ENCODE measurements around the gene ATP6V0A4.
"Not testable (repeated sequence)": the region's sequence is repeated elsewhere in the genome, so short reads cannot be mapped to it uniquely, and the experiment has no call there.

ATP6V0A4 gene

GRCh38 chr7:138695776-138696175, 102.2 kb downstream of the ATP6V0A4 start:
- not testable (repeated sequence) for H3K4me3 ChIP-seq (ENCODE audit: insufficient read depth in 1 of 2, low read depth in 1 of 2, low read length in 2 of 2); H2BK12ac ChIP-seq (ENCODE audit: low read length in 2 of 2); H3K4me1 ChIP-seq (ENCODE audit: control insufficient read depth, insufficient read depth, low read depth, low read length); H3K4ac ChIP-seq (ENCODE audit: low read depth in 1 of 2, low read length in 2 of 2); H2AK5ac ChIP-seq (ENCODE audit: low read length, severe bottlenecking); H3K23ac ChIP-seq (ENCODE audit: low read length in 2 of 2); H2BK15ac ChIP-seq (ENCODE audit: low read depth, poor library complexity, severe bottlenecking); H3K18ac ChIP-seq (ENCODE audit: low read depth in 1 of 2, low read length in 2 of 2); H3K9me3 ChIP-seq (ENCODE audit: control insufficient read depth, low read length); H3K27ac ChIP-seq (ENCODE audit: low read length, poor library complexity, severe bottlenecking); H3K79me1 ChIP-seq (replicated peaks; ENCODE audit: low read length, poor library complexity, severe bottlenecking); H3K9ac ChIP-seq (ENCODE audit: low read length); H3K4me2 ChIP-seq (ENCODE audit: low read length, poor library complexity, severe bottlenecking); H2BK120ac ChIP-seq (ENCODE audit: low read depth, low read length); DNase-seq; H2AFZ ChIP-seq (ENCODE audit: low read depth, low read length); H4K91ac ChIP-seq (ENCODE audit: low read length); H3K36me3 ChIP-seq (ENCODE audit: control insufficient read depth in 1 of 2, insufficient read depth in 2 of 2, low read depth in 1 of 2, low read length in 2 of 2); H3K14ac ChIP-seq (ENCODE audit: low read length in 2 of 2); H3K27me3 ChIP-seq (ENCODE audit: control insufficient read depth in 1 of 2, insufficient read depth in 1 of 2, low read length in 2 of 2); H4K8ac ChIP-seq (ENCODE audit: low read length); H2BK5ac ChIP-seq (ENCODE audit: low read depth, low read length, poor library complexity, severe bottlenecking)
- 90% methylated on average over 9 of the region's 9 CpGs for WGBS

- H2BK12ac ChIP-seq (ENCODE audit: low read length in 2 of 2), result no peak overlapping the region
- H3K4ac ChIP-seq (ENCODE audit: low read depth in 1 of 2, low read length in 2 of 2), result no peak overlapping the region
- no peak overlapping the region for H3K18ac ChIP-seq (ENCODE audit: low read depth in 1 of 2, low read length in 2 of 2)
- H3K4me2 ChIP-seq (ENCODE audit: low read length, poor library complexity, severe bottlenecking), result no peak overlapping the region
- no peak overlapping the region for H2AK5ac ChIP-seq (ENCODE audit: low read length, severe bottlenecking)
- H3K27ac ChIP-seq (ENCODE audit: low read length, poor library complexity, severe bottlenecking), result no peak overlapping the region
- H4K8ac ChIP-seq (ENCODE audit: low read length), result no peak overlapping the region
- H3K4me1 ChIP-seq (ENCODE audit: control insufficient read depth, insufficient read depth, low read depth, low read length), result no peaks in the 10 kb centered on the region
- H2BK120ac ChIP-seq (ENCODE audit: low read depth, low read length), result no peak overlapping the region
- H3K79me1 ChIP-seq (replicated peaks; ENCODE audit: low read length, poor library complexity, severe bottlenecking), result no peaks in the 10 kb centered on the region
- H3K27me3 ChIP-seq (ENCODE audit: control insufficient read depth in 1 of 2, insufficient read depth in 1 of 2, low read length in 2 of 2), result peaks cover 0 to 9% of the 10 kb centered on the region in 2 experiments
- 86% methylated on average over 4 of the region's 4 CpGs for WGBS
- H3K23ac ChIP-seq (ENCODE audit: low read length in 2 of 2), result no peak overlapping the region
- H4K91ac ChIP-seq (ENCODE audit: low read length), result no peak overlapping the region
- H2BK15ac ChIP-seq (ENCODE audit: low read depth, poor library complexity, severe bottlenecking), result no peak overlapping the region
- peaks cover 4% of the 10 kb centered on the region for H3K9me3 ChIP-seq (ENCODE audit: control insufficient read depth, low read length)
- H3K14ac ChIP-seq (ENCODE audit: low read length in 2 of 2), result no peak overlapping the region
- H3K4me3 ChIP-seq (ENCODE audit: insufficient read depth in 1 of 2, low read depth in 1 of 2, low read length in 2 of 2), result no peak overlapping the region
- no peak for DNase-seq
- H3K36me3 ChIP-seq (ENCODE audit: control insufficient read depth in 1 of 2, insufficient read depth in 2 of 2, low read depth in 1 of 2, low read length in 2 of 2), result no peaks in the 10 kb centered on the region
- no peak overlapping the region for H2AFZ ChIP-seq (ENCODE audit: low read depth, low read length)
- H3K9ac ChIP-seq (ENCODE audit: low read length), result no peak overlapping the region
- H2BK5ac ChIP-seq (ENCODE audit: low read depth, low read length, poor library complexity, severe bottlenecking), result no peak overlapping the region
These were observed 102.9 kb downstream of the ATP6V0A4 start for GRCh38 chr7:138695106-138695505.

DNA sequence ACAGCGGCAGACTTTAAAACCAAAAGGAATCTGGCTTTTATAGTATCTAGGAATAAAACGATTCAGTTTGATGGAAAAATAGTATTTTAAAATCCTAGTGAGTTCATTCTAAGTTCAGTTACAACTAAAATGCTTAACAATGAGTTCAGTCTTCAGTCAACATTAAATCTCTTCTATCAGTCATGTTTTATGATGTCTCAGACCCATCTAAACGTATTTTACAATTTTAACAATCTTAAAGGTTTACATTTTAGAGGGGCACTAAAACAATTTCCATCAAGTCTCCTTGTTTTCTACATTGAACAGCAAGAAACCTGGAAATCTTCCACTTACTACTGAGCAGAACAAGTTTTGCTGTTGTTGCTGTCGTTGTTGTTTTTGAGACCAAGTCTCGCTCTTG, 106.8 kb downstream of the ATP6V0A4 start:
- H2BK12ac ChIP-seq (ENCODE audit: low read length in 2 of 2), result no peak overlapping the region
- H3K27ac ChIP-seq (ENCODE audit: low read length, poor library complexity, severe bottlenecking), result no peak overlapping the region
- no peak overlapping the region for H2BK15ac ChIP-seq (ENCODE audit: low read depth, poor library complexity, severe bottlenecking)
- no peak overlapping the region for H3K14ac ChIP-seq (ENCODE audit: low read length in 2 of 2)
- no peak overlapping the region for H3K4me3 ChIP-seq (ENCODE audit: insufficient read depth in 1 of 2, low read depth in 1 of 2, low read length in 2 of 2)
- no peak overlapping the region for H3K4me2 ChIP-seq (ENCODE audit: low read length, poor library complexity, severe bottlenecking)
- no peaks in the 10 kb centered on the region for H3K9me3 ChIP-seq (ENCODE audit: control insufficient read depth, low read length)
- H4K8ac ChIP-seq (ENCODE audit: low read length), result no peak overlapping the region
- H3K27me3 ChIP-seq (ENCODE audit: control insufficient read depth in 1 of 2, insufficient read depth in 1 of 2, low read length in 2 of 2), result no peaks in the 10 kb centered on the region
- H3K79me1 ChIP-seq (replicated peaks; ENCODE audit: low read length, poor library complexity, severe bottlenecking), result no peaks in the 10 kb centered on the region
- H2AFZ ChIP-seq (ENCODE audit: low read depth, low read length), result no peak overlapping the region
- no peak overlapping the region for H2BK120ac ChIP-seq (ENCODE audit: low read depth, low read length)
- H4K91ac ChIP-seq (ENCODE audit: low read length), result no peak overlapping the region
- no peaks in the 10 kb centered on the region for H3K4me1 ChIP-seq (ENCODE audit: control insufficient read depth, insufficient read depth, low read depth, low read length)
- 66% methylated on average over 3 of the region's 5 CpGs for WGBS
- H3K36me3 ChIP-seq (ENCODE audit: control insufficient read depth in 1 of 2, insufficient read depth in 2 of 2, low read depth in 1 of 2, low read length in 2 of 2), result no peaks in the 10 kb centered on the region
- H3K18ac ChIP-seq (ENCODE audit: low read depth in 1 of 2, low read length in 2 of 2), result no peak overlapping the region
- H3K9ac ChIP-seq (ENCODE audit: low read length), result no peak overlapping the region
- H3K23ac ChIP-seq (ENCODE audit: low read length in 2 of 2), result no peak overlapping the region
- H2AK5ac ChIP-seq (ENCODE audit: low read length, severe bottlenecking), result no peak overlapping the region
- no peak overlapping the region for H3K4ac ChIP-seq (ENCODE audit: low read depth in 1 of 2, low read length in 2 of 2)
- no peak for DNase-seq
- H2BK5ac ChIP-seq (ENCODE audit: low read depth, low read length, poor library complexity, severe bottlenecking), result no peak overlapping the region

DNA sequence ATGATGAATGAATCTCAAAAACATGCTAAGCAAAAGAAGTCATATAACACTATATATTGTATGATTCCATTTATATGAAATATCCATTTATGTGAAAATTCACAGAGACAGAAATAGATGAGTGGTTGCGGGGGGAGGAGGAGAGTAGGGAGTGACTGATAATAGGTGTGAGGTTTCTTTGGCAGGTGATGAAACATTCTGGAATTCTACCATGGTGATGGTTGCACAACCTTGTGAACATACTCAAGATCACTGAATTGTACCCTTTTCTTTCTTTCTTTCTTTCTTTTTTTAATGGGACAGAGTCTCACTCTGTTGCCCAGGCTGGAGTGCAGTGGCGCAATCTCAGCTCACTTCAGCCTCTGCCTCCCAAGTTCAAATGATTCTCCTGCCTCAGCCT, 107.5 kb downstream of the ATP6V0A4 start:
- H3K79me1 ChIP-seq (replicated peaks; ENCODE audit: low read length, poor library complexity, severe bottlenecking), result no peaks in the 10 kb centered on the region
- no peaks in the 10 kb centered on the region for H3K36me3 ChIP-seq (ENCODE audit: control insufficient read depth in 1 of 2, insufficient read depth in 2 of 2, low read depth in 1 of 2, low read length in 2 of 2)
- WGBS, result 92% methylated on average over 2 of the region's 2 CpGs
- no peak overlapping the region for H3K4ac ChIP-seq (ENCODE audit: low read depth in 1 of 2, low read length in 2 of 2)
- no peak overlapping the region for H3K18ac ChIP-seq (ENCODE audit: low read depth in 1 of 2, low read length in 2 of 2)
- no peaks in the 10 kb centered on the region for H3K27me3 ChIP-seq (ENCODE audit: control insufficient read depth in 1 of 2, insufficient read depth in 1 of 2, low read length in 2 of 2)
- H2BK12ac ChIP-seq (ENCODE audit: low read length in 2 of 2), result no peak overlapping the region
- no peak overlapping the region for H3K9ac ChIP-seq (ENCODE audit: low read length)
- no peak overlapping the region for H3K4me2 ChIP-seq (ENCODE audit: low read length, poor library complexity, severe bottlenecking)
- no peak overlapping the region for H2AFZ ChIP-seq (ENCODE audit: low read depth, low read length)
- H3K9me3 ChIP-seq (ENCODE audit: control insufficient read depth, low read length), result no peaks in the 10 kb centered on the region
- H2AK5ac ChIP-seq (ENCODE audit: low read length, severe bottlenecking), result no peak overlapping the region
- no peak overlapping the region for H3K14ac ChIP-seq (ENCODE audit: low read length in 2 of 2)
- DNase-seq, result no peak
- H3K23ac ChIP-seq (ENCODE audit: low read length in 2 of 2), result no peak overlapping the region
- no peak overlapping the region for H2BK120ac ChIP-seq (ENCODE audit: low read depth, low read length)
- H4K91ac ChIP-seq (ENCODE audit: low read length), result no peak overlapping the region
- H2BK15ac ChIP-seq (ENCODE audit: low read depth, poor library complexity, severe bottlenecking), result no peak overlapping the region
- no peaks in the 10 kb centered on the region for H3K4me1 ChIP-seq (ENCODE audit: control insufficient read depth, insufficient read depth, low read depth, low read length)
- no peak overlapping the region for H3K27ac ChIP-seq (ENCODE audit: low read length, poor library complexity, severe bottlenecking)
- H3K4me3 ChIP-seq (ENCODE audit: insufficient read depth in 1 of 2, low read depth in 1 of 2, low read length in 2 of 2), result no peak overlapping the region
- no peak overlapping the region for H4K8ac ChIP-seq (ENCODE audit: low read length)
- no peak overlapping the region for H2BK5ac ChIP-seq (ENCODE audit: low read depth, low read length, poor library complexity, severe bottlenecking)

Measured in mesenchymal stem cell (in vitro differentiated cells and primary cell).